ENCODE data around the gene ABCD1. TPM values are rescaled to one million over a fixed set of nuclear protein-coding genes. Genes with fewer than 3 reads are reported as not detected.
"Not testable (repeated sequence)": the region's sequence is repeated elsewhere in the genome, so short reads cannot be mapped to it uniquely, and the experiment has no call there.

ABCD1 gene
- 8.8 and 10.1 TPM in 2 replicates for total RNA-seq

DNA sequence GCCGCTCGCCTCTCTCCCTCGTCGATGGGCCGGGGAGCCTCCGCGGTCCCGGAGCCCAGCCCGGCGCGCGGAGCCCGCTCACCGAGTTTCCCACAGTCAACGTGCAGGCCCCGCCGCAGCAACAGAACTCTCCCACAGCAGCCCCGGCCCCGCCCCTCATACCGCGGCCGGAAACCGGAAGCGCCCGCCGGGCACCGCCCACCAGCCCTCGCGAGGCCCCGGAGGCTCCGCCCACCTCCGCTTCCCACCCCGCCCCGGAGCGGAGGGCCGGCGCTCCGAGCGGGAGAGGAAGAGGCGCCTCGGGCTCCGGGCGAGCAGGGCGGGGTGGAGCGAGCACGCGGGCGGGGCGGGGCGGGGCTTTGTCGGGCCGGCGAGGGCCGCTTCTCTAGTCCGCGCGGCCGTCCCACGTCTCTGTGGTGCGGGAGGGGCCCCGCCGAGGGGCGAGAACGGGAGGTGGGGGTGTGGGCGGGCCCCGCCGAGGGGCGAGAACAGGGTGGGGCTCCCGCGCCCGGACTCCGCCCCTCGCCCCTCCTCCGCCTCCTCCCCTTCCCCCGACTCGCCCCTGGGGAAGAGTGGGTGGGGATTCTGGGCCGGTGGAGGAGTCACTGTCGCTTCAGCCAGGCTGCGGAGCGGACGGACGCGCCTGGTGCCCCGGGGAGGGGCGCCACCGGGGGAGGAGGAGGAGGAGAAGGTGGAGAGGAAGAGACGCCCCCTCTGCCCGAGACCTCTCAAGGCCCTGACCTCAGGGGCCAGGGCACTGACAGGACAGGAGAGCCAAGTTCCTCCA, at the start of gene ABCD1, which contains the start of gene BCAP31:
ABCD1 (plus strand) TSS at position 605 of the 787 bp plus-strand sequence. CDS start 411 bp downstream, outside the sequence.
BCAP31 (minus strand) TSS at position 136 of the 787 bp plus-strand sequence. CDS start 1,143 bp downstream, outside the sequence.
- H3K36me3 Mint-ChIP-seq (ENCODE audit: low read depth) = peaks cover 22% of the 10 kb centered on the region
- peak within 1 kb of the TSS; percentile 89 for H3K4me3 Mint-ChIP-seq (ENCODE audit: low read depth)
- no peaks in the 10 kb centered on the region for H3K27me3 Mint-ChIP-seq (ENCODE audit: low read depth)
- peaks cover 16% of the 10 kb centered on the region for H3K4me1 Mint-ChIP-seq (ENCODE audit: low read depth)
- intact Hi-C loops (cut with micrococcal nuclease) = loop anchor here (1.0 kb wide), 2 partner anchors 70 to 247 kb away; partner anchors contain the start of genes HCFC1, IDH3G and SSR4
- DNase-seq (ENCODE audit: low spot score) = peak; percentile 85
- H3K9me3 Mint-ChIP-seq = no peaks in the 10 kb centered on the region
- H3K27ac Mint-ChIP-seq = peak within 1 kb of the TSS; percentile 79

DNA sequence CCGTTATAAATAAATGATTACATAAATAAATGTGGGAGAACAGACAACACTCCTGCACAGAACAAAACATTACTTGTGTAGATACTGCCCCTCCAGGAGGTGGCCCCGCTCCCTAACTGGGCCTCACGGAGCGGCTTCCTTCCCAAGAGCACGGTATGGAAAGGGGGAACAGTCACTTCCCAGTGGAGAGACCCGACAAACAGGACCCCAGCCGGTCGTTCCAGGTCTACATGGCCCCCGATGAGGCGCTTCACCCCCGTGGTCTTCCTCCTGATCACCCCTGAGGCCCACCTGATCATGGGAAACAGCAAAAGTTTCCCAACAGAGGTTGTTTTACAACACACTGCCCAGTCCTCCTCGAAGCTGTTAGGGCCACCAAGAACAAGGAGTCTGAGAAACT, 43.5 kb upstream of the ABCD1 start:
- Mint-ChIP-seq H3K36me3 (ENCODE audit: low read depth) (no peaks in the 10 kb centered on the region), H3K4me1 (ENCODE audit: low read depth) (no peaks in the 10 kb centered on the region), H3K27ac (no peak overlapping the region), H3K27me3 (ENCODE audit: low read depth) (peaks cover 16% of the 10 kb centered on the region), H3K9me3 (no peaks in the 10 kb centered on the region), H3K4me3 (ENCODE audit: low read depth) (no peak overlapping the region)
- intact Hi-C loops (cut with micrococcal nuclease) = no loop called here
- no peak for DNase-seq (ENCODE audit: low spot score)

DNA sequence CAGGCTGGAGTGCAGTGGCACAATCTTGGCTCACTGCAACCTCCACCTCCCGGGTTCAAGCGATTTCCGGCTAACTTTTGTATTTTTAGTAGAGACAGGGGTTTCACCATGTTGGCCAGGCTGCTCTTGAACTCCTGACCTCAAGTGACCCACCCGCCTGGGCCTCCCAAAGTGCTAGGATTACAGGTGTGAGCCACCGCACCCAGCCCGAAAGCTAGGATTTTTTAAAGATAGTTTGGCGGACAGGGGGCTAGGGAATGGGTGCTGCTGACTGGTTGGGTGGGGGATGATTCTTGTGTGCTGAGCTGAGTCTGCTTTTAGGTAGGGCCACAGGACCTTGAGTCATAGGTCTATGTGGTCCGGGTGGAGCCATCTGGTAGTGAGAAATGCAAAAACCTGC, 41.2 kb upstream of the ABCD1 start:
- intact Hi-C loops (cut with micrococcal nuclease); H3K27ac Mint-ChIP-seq: not testable (repeated sequence)

DNA sequence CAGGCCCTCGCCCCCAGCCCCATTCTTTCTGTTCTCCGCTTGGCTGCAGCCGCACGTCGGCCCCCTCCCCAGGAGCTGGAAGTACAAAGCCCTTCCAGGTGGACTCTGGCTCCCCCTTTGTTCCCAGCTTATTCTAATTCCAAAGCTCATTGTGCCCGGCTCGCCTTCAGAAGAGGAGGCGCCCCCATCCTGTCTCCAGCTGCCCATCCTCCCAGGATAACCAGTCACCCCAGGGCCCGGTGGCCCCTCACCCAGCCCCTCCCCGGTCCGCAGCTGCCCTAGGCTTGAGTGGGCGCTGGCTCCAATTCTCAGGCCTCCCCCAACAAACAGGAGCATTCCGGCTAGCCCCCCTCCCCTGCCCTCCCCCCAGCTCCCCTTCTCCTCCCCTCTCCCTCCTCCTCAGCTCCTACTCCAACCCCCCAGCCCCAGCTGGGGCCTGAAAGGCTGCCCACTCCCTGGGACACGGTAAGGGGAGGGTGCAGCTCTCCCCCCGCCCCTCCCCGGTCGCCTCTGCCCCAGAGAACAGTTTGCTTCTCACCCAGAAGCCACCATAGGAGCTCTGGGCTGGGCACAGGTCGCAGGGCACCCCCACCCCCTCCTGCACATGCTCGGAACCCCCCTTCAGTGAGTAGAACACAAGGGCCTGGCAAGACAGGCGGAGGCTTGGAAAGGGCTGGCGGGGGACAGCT, 40.0 kb upstream of the ABCD1 start:
- H3K4me1 Mint-ChIP-seq (ENCODE audit: low read depth) = no peaks in the 10 kb centered on the region
- H3K4me3 Mint-ChIP-seq (ENCODE audit: low read depth) = no peak overlapping the region
- H3K27ac Mint-ChIP-seq = no peak overlapping the region
- peaks cover 18% of the 10 kb centered on the region for H3K27me3 Mint-ChIP-seq (ENCODE audit: low read depth)
- no peak for DNase-seq (ENCODE audit: low spot score)
- intact Hi-C loops (cut with micrococcal nuclease) = no loop called here
- no peaks in the 10 kb centered on the region for H3K9me3 Mint-ChIP-seq
- H3K36me3 Mint-ChIP-seq (ENCODE audit: low read depth) = no peaks in the 10 kb centered on the region

More for the DNA sequence above, 41.2 kb upstream of the ABCD1 start:
- peaks cover 20% of the 10 kb centered on the region for H3K27me3 Mint-ChIP-seq (ENCODE audit: low read depth)
- DNase-seq (ENCODE audit: low spot score); H3K36me3 Mint-ChIP-seq (ENCODE audit: low read depth); H3K9me3 Mint-ChIP-seq; H3K4me3 Mint-ChIP-seq (ENCODE audit: low read depth); H3K4me1 Mint-ChIP-seq (ENCODE audit: low read depth): not testable (repeated sequence)

GRCh38 chrX:153685156-153685536, 39.5 kb upstream of the ABCD1 start:
- Mint-ChIP-seq H3K9me3 (no peaks in the 10 kb centered on the region), H3K36me3 (ENCODE audit: low read depth) (no peaks in the 10 kb centered on the region), H3K27ac (no peak overlapping the region), H3K27me3 (ENCODE audit: low read depth) (peaks cover 18% of the 10 kb centered on the region), H3K4me1 (ENCODE audit: low read depth) (no peaks in the 10 kb centered on the region), H3K4me3 (ENCODE audit: low read depth) (no peak overlapping the region)
- no peak for DNase-seq (ENCODE audit: low spot score)
- intact Hi-C loops (cut with micrococcal nuclease) = no loop called here

GRCh38 chrX:153685751-153686696, 38.6 kb upstream of the ABCD1 start:
- Mint-ChIP-seq H3K4me3 (ENCODE audit: low read depth) (no peak overlapping the region), H3K36me3 (ENCODE audit: low read depth) (no peaks in the 10 kb centered on the region), H3K9me3 (no peaks in the 10 kb centered on the region), H3K4me1 (ENCODE audit: low read depth) (no peaks in the 10 kb centered on the region), H3K27me3 (ENCODE audit: low read depth) (peaks cover 19% of the 10 kb centered on the region), H3K27ac (no peak overlapping the region)
- intact Hi-C loops (cut with micrococcal nuclease) = no loop called here
- DNase-seq (ENCODE audit: low spot score) = no peak

DNA sequence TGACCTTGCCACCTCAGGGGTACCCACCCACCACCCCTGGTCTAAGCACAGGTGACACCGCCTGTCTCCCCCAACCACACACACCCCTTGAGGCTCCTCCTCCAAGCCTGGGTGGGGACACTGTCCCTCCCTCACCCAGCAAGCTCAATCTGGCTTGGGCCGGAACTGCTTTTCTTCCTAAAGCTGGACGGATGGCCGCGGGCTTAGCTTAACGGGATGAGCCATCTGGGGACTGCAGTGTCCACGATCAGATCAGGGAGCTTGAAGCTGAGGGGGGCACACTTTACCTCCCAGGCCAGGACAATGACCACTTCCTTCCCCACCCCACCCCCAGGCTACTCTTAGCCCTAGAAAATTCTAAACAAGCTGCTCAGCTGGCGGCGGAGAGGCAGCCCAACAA, 37.9 kb upstream of the ABCD1 start:
- H3K4me1 Mint-ChIP-seq (ENCODE audit: low read depth) = no peaks in the 10 kb centered on the region
- intact Hi-C loops (cut with micrococcal nuclease) = no loop called here
- H3K27ac Mint-ChIP-seq = no peak overlapping the region
- peaks cover 18% of the 10 kb centered on the region for H3K27me3 Mint-ChIP-seq (ENCODE audit: low read depth)
- H3K9me3 Mint-ChIP-seq = no peaks in the 10 kb centered on the region
- DNase-seq (ENCODE audit: low spot score) = no peak
- no peak overlapping the region for H3K4me3 Mint-ChIP-seq (ENCODE audit: low read depth)
- H3K36me3 Mint-ChIP-seq (ENCODE audit: low read depth) = no peaks in the 10 kb centered on the region

DNA sequence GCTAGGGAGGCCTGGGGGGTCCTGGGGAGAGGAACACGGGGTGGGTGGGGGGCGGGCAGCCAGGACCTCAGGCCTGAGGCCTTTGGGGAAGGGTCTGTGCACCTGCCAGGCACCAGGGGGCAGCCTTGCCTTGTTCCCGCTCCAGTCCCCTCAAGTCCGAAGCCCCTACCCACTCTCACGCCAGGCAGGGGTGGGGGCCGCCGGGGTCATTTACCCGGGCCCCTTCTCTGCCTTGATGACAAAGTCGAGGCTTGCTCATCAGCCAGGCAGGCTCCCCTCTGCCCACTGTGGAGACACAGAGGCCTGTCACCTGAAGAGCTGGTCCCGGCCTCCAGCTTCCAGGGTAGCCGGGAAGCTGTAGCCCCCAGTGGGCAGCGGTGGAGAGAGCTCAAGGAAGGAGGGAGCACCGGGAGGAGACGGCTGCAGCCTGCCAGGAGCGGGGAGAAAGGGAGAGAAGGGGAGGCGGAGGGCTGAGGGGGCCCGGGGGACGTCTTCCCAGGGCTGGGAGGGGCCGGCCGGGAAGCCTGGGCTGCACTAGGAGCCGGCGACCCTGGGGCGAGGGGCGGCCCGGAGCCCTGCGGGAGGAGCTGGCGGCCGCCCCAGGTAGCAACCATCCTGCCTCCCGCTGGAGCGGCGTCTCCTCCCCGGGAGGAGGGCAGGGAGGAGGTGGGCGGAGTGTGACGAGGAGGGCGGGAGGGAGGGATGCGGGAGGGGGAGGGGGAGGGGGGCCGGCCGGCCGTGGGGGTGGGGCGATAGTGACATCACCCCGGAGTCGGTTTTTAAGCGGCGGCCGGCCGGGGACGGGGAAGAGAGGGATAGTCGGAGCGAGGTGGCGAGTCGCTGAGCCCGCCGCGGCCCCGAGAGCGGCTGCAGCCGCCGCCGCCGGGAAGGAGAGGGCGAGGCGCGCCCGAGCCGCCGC, 37.3 kb upstream of the ABCD1 start, which contains the start of gene SLC6A8:
SLC6A8 (plus strand) TSS at position 806 of the 919 bp plus-strand sequence. CDS start 649 bp downstream, outside the sequence.
- Mint-ChIP-seq H3K27me3 (ENCODE audit: low read depth) (peaks cover 17% of the 10 kb centered on the region), H3K9me3 (no peaks in the 10 kb centered on the region), H3K36me3 (ENCODE audit: low read depth) (no peaks in the 10 kb centered on the region), H3K27ac (no peak within 1 kb of the TSS), H3K4me1 (ENCODE audit: low read depth) (no peaks in the 10 kb centered on the region), H3K4me3 (ENCODE audit: low read depth) (peak within 1 kb of the TSS; percentile 70)
- intact Hi-C loops (cut with micrococcal nuclease) = no loop called here
- no peak for DNase-seq (ENCODE audit: low spot score)

DNA sequence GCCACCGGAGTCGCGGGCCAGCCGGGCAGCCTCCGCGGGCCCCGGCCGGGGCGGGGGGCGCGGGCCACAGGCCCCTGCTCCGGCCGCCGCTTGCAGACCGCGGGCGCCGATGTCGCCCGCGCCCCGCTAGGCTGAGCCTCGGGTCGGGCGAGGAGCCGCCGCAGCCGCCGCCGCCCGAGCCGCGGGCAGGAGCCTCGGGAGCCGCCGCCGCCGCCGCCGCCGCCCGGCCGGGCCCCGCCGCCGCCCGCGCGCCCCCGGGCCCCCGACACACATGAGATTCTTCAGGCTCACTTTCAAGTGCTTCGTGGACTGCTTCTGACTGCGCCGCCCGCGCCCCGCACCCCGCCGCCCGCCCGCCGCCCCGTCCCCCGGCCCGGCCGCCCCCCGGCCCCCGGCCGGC, 36.6 kb upstream of the ABCD1 start:
- Mint-ChIP-seq H3K9me3 (no peaks in the 10 kb centered on the region), H3K27me3 (ENCODE audit: low read depth) (peaks cover 15% of the 10 kb centered on the region), H3K4me3 (ENCODE audit: low read depth) (no peak overlapping the region), H3K4me1 (ENCODE audit: low read depth) (no peaks in the 10 kb centered on the region), H3K36me3 (ENCODE audit: low read depth) (no peaks in the 10 kb centered on the region), H3K27ac (no peak overlapping the region)
- DNase-seq (ENCODE audit: low spot score) = no peak
- intact Hi-C loops (cut with micrococcal nuclease) = no loop called here

DNA sequence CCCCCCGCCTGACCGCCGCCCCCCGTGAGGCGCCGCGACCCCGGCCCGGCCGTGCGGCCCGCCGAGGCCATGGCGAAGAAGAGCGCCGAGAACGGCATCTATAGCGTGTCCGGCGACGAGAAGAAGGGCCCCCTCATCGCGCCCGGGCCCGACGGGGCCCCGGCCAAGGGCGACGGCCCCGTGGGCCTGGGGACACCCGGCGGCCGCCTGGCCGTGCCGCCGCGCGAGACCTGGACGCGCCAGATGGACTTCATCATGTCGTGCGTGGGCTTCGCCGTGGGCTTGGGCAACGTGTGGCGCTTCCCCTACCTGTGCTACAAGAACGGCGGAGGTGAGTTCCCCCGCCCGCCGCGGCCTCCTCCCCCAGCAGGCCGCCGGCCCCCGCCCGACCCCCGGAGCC, 36.1 kb upstream of the ABCD1 start:
- Mint-ChIP-seq H3K27ac (no peak overlapping the region), H3K9me3 (no peaks in the 10 kb centered on the region), H3K4me3 (ENCODE audit: low read depth) (no peak overlapping the region), H3K4me1 (ENCODE audit: low read depth) (no peaks in the 10 kb centered on the region), H3K27me3 (ENCODE audit: low read depth) (peaks cover 15% of the 10 kb centered on the region), H3K36me3 (ENCODE audit: low read depth) (no peaks in the 10 kb centered on the region)
- DNase-seq (ENCODE audit: low spot score) = no peak
- intact Hi-C loops (cut with micrococcal nuclease) = no loop called here

DNA sequence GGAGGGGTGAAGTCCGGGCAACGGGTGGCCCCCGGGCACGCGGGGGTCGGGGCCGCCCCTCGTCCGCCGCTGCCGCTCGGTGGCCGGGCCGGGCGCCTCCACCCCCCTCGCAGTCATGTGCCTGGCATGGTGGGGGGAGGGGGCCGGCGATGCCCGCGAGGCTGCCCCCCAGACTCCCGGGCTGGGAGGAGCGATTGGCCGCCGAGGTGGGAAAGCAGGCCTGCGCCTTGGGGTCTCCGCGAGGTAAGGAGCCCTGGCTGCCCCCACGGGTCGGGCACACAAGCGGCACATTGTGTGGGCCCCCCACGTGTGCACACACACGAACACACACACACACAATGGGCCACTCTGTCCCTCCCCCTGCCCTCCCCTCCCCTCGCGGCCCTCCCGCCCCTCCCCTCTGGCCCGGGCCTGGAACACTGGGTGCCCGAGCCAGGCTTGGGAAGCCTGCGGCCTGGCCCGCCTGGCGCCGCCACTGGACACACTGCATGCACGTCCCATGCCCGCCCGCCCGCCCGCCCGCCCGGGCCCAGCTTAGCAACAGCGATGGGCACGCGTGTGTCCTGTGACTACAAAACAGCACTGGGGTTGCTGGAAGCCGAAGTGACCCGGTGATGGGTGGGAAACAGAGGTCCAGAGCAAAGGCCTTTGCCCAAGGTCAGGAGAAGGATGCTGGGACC, 35.6 kb upstream of the ABCD1 start:
- intact Hi-C loops (cut with micrococcal nuclease) = no loop called here
- Mint-ChIP-seq H3K27ac (no peak overlapping the region), H3K36me3 (ENCODE audit: low read depth) (no peaks in the 10 kb centered on the region), H3K27me3 (ENCODE audit: low read depth) (peaks cover 15% of the 10 kb centered on the region), H3K9me3 (no peaks in the 10 kb centered on the region), H3K4me1 (ENCODE audit: low read depth) (no peaks in the 10 kb centered on the region), H3K4me3 (ENCODE audit: low read depth) (no peak overlapping the region)
- DNase-seq (ENCODE audit: low spot score) = no peak

Data from activated T-helper 2 cell treated with anti-CD3 and anti-CD28 coated beads, Interferon-gamma antibody, Interleukin-2, Interleukin-4, amounts not matched to agents 10 μg/mL and 5 μg/mL and 100 μg/mL, durations not matched to agents 14 hours and 24 hours and 36 hours (primary cell).